Esophagus muscularis mucosa (tissue), 3 donors: ENCODE data around the gene BRCC3.

Source experiments
- CTCF ChIP-seq, 3 experiments: fragments of 200-600 bp in 2 of 3; fragments of 450-650 bp in 1 of 3; sonication (generic) in 2 of 3; IDR thresholded peaks; one replicate each; pipeline ENCODE4 v1.5.1; 2017 to 2019; ENCODE audit warnings: antibody characterized with exemption in 3 of 3, mild to moderate bottlenecking in 2 of 3, moderate library complexity in 1 of 3
- POLR2A ChIP-seq: fragments of 450-650 bp; IDR thresholded peaks from one replicate; pipeline ENCODE4 v1.6.1; 2017; ENCODE audit warnings: antibody characterized with exemption, moderate library complexity, mild to moderate bottlenecking, low read depth

GRCh38 chrX:155068165-155068564 is 3.1 kb upstream of the BRCC3 start:
- TF ChIP-seq CTCF (IDR thresholded peaks at IDR 0.05) = no peak
- TF ChIP-seq POLR2A = no peak
